Peyer's patch (tissue), 4 donors: ENCODE measurements around the gene MAGI3.

Experiments used
- POLR2A ChIP-seq, 2 donors: fragments of 450-650 bp; IDR thresholded peaks; one replicate each; pipeline ENCODE4 v1.5.1; 2017; ENCODE audit warnings: antibody characterized with exemption in 2 of 2, mild to moderate bottlenecking in 2 of 2, moderate library complexity in 2 of 2
- TF ChIP-seq, protein P1 (sequence below), 6 experiments: fragments of 450-650 bp in 4 of 6; fragments of 200-600 bp in 2 of 6; sonication (generic) in 1 of 6; IDR thresholded peaks; one replicate each; pipeline ENCODE4 v1.5.1; 2017 to 2019; ENCODE audit warnings: antibody characterized with exemption in 6 of 6, mild to moderate bottlenecking in 3 of 6, moderate library complexity in 1 of 6

DNA sequence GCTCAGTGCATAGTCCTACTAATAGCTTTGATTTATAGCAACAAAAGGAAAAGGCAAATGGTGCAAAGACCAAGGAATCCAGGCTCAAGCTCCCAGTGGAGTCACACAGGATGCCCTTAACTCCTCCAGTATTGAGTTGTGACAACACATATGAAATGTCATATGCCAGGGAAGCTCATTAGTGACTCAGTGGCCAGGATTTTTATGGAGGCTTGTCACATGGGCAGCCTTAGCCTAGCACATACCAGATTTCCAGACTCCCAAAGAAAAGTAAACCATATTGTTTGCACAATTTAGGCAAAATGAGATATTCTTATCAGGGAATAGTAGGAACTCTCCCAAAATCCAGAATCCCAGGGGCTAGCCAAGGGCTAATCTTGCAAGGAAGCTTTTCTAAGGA is 129.2 kb downstream of the MAGI3 start:
- TF ChIP-seq, protein P1, sequence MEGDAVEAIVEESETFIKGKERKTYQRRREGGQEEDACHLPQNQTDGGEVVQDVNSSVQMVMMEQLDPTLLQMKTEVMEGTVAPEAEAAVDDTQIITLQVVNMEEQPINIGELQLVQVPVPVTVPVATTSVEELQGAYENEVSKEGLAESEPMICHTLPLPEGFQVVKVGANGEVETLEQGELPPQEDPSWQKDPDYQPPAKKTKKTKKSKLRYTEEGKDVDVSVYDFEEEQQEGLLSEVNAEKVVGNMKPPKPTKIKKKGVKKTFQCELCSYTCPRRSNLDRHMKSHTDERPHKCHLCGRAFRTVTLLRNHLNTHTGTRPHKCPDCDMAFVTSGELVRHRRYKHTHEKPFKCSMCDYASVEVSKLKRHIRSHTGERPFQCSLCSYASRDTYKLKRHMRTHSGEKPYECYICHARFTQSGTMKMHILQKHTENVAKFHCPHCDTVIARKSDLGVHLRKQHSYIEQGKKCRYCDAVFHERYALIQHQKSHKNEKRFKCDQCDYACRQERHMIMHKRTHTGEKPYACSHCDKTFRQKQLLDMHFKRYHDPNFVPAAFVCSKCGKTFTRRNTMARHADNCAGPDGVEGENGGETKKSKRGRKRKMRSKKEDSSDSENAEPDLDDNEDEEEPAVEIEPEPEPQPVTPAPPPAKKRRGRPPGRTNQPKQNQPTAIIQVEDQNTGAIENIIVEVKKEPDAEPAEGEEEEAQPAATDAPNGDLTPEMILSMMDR (IDR thresholded peaks at IDR 0.05), result no peak
- TF ChIP-seq POLR2A (IDR thresholded peaks at IDR 0.05), result no peak
